Measurements from ENCODE around the gene TP73.

- TF ChIP-seq CTCF (IDR thresholded peaks at IDR 0.05) (no peak), POLR2A (IDR thresholded peaks at IDR 0.05) (no peak)
Observed at GRCh38 chr1:3759164-3759563, 106.8 kb downstream of the TP73 start.

Measured in heart left ventricle (tissue), 13 donors.